Measurements from ENCODE around the gene BFAR.
"Not testable (repeated sequence)": the region's sequence is repeated elsewhere in the genome, so short reads cannot be mapped to it uniquely, and the experiment has no call there.

The BFAR gene

GRCh38 chr16:14701859-14702258, 69.1 kb downstream of the BFAR start:
- DNase-seq: not testable (repeated sequence)

GRCh38 chr16:14702672-14703071, 69.9 kb downstream of the BFAR start:
- DNase-seq: not testable (repeated sequence)

- DNase-seq: not testable (repeated sequence)
Measured at GRCh38 chr16:14703156-14704011, 70.6 kb downstream of the BFAR start, which contains the start of gene NPIPA3. NPIPA3 (plus strand) TSS chr16:14703411; CDS start chr16:14708944, 5,533 bp downstream.
